ENCODE data around the gene FOXK2. TPM values are rescaled to one million over a fixed set of nuclear protein-coding genes. Genes with fewer than 3 reads are reported as not detected.
"Not testable (repeated sequence)": the region's sequence is repeated elsewhere in the genome, so short reads cannot be mapped to it uniquely, and the experiment has no call there.

Gene FOXK2
- total and polyA plus RNA-seq, 4 donors = 15.3 to 58.8 (median 35.8) TPM

GRCh38 chr17:82536512-82537201 lies 17.1 kb downstream of the FOXK2 start:
- WGBS, 2 donors = 9% methylated on average over 6 of the region's 6 CpGs
- peak overlapping the region; percentile 91 to 97 for H3K27ac ChIP-seq (ENCODE audit: low read depth in 1 of 2, low read length in 2 of 2)
- peak; percentile 78 for ATAC-seq (ENCODE audit: low FRiP score)
- no peak overlapping the region for H3K4me3 ChIP-seq (ENCODE audit: low read length in 2 of 2)
- intact Hi-C loops (cut with DNase I) = no loop called here
- DNase-seq = peak in 1 of 2 donors; percentile 66
- peaks cover 0 to 4% of the 10 kb centered on the region in 2 donors for H3K4me1 ChIP-seq (ENCODE audit: control insufficient read depth in 1 of 2, insufficient read depth in 2 of 2, low read length in 2 of 2)
- no peaks in the 10 kb centered on the region for H3K27me3 ChIP-seq (ENCODE audit: control insufficient read depth in 1 of 2, insufficient read depth in 2 of 2, low read length in 1 of 2)
- H3K36me3 ChIP-seq (ENCODE audit: control insufficient read depth in 1 of 2, insufficient read depth in 2 of 2, low read length in 1 of 2) = no peaks in the 10 kb centered on the region
- H3K9me3 ChIP-seq (ENCODE audit: control insufficient read depth, low read length) = no peaks in the 10 kb centered on the region

DNA sequence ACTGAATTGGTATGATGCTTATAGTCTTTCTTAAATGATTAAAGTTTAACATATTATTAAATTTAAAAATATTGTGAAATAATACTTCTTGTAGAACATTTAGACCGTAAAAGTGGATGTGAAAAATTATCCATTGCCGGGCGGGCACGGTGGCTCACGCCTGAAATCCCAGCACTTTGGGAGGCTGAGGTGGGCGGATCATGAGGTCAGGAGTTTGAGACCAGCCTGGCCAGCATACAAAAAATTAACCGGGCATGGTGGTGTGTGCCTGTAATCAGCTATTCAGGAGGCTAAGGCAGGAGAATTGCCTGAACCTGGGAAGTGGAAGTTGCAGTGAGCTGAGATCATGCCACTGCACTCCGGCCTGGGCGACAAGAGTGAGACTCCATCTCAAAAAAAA lies 17.7 kb downstream of the FOXK2 start:
- H3K4me3 ChIP-seq (ENCODE audit: low read length in 2 of 2); H3K9me3 ChIP-seq (ENCODE audit: control insufficient read depth, low read length); DNase-seq; intact Hi-C loops (cut with DNase I); ATAC-seq (ENCODE audit: low FRiP score); H3K27me3 ChIP-seq (ENCODE audit: control insufficient read depth in 1 of 2, insufficient read depth in 2 of 2, low read length in 1 of 2); H3K36me3 ChIP-seq (ENCODE audit: control insufficient read depth in 1 of 2, insufficient read depth in 2 of 2, low read length in 1 of 2); H3K4me1 ChIP-seq (ENCODE audit: control insufficient read depth in 1 of 2, insufficient read depth in 2 of 2, low read length in 2 of 2): not testable (repeated sequence)
- 53 to 58% methylated on average over 9 of the region's 9 CpGs for WGBS, 2 donors
- peak overlapping the region; percentile 91 to 97 for H3K27ac ChIP-seq (ENCODE audit: low read depth in 1 of 2, low read length in 2 of 2)

GRCh38 chr17:82539076-82539475 lies 19.5 kb downstream of the FOXK2 start:
- H3K9me3 ChIP-seq (ENCODE audit: control insufficient read depth, low read length); DNase-seq; ATAC-seq (ENCODE audit: low FRiP score); H3K27me3 ChIP-seq (ENCODE audit: control insufficient read depth in 1 of 2, insufficient read depth in 2 of 2, low read length in 1 of 2); intact Hi-C loops (cut with DNase I); H3K4me3 ChIP-seq (ENCODE audit: low read length in 2 of 2); H3K4me1 ChIP-seq (ENCODE audit: control insufficient read depth in 1 of 2, insufficient read depth in 2 of 2, low read length in 2 of 2); H3K36me3 ChIP-seq (ENCODE audit: control insufficient read depth in 1 of 2, insufficient read depth in 2 of 2, low read length in 1 of 2): not testable (repeated sequence)
- peak overlapping the region in 1 of 2 donors; percentile 19 for H3K27ac ChIP-seq (ENCODE audit: low read depth in 1 of 2, low read length in 2 of 2)
- 92 to 93% methylated on average over 18 of the region's 18 CpGs for WGBS, 2 donors

GRCh38 chr17:82542439-82542838 lies 22.9 kb downstream of the FOXK2 start:
- ATAC-seq (ENCODE audit: low FRiP score) = no peak
- intact Hi-C loops (cut with DNase I) = no loop called here
- H3K27me3 ChIP-seq (ENCODE audit: control insufficient read depth in 1 of 2, insufficient read depth in 2 of 2, low read length in 1 of 2) = no peaks in the 10 kb centered on the region
- peaks cover 2 to 4% of the 10 kb centered on the region in 2 donors for H3K4me1 ChIP-seq (ENCODE audit: control insufficient read depth in 1 of 2, insufficient read depth in 2 of 2, low read length in 2 of 2)
- no peak overlapping the region for H3K27ac ChIP-seq (ENCODE audit: low read depth in 1 of 2, low read length in 2 of 2)
- H3K4me3 ChIP-seq (ENCODE audit: low read length in 2 of 2) = no peak overlapping the region
- WGBS, 2 donors = 89 to 91% methylated on average over 5 of the region's 5 CpGs
- H3K36me3 ChIP-seq (ENCODE audit: control insufficient read depth in 1 of 2, insufficient read depth in 2 of 2, low read length in 1 of 2) = no peaks in the 10 kb centered on the region
- no peaks in the 10 kb centered on the region for H3K9me3 ChIP-seq (ENCODE audit: control insufficient read depth, low read length)
- DNase-seq = no peak

GRCh38 chr17:82544431-82545070 lies 25.0 kb downstream of the FOXK2 start:
- H3K4me3 ChIP-seq (ENCODE audit: low read length in 2 of 2) = peak overlapping the region; percentile 22 to 43
- peaks cover 0 to 2% of the 10 kb centered on the region in 2 donors for H3K4me1 ChIP-seq (ENCODE audit: control insufficient read depth in 1 of 2, insufficient read depth in 2 of 2, low read length in 2 of 2)
- ATAC-seq (ENCODE audit: low FRiP score) = peak; percentile 71
- H3K36me3 ChIP-seq (ENCODE audit: control insufficient read depth in 1 of 2, insufficient read depth in 2 of 2, low read length in 1 of 2) = no peaks in the 10 kb centered on the region
- intact Hi-C loops (cut with DNase I) = no loop called here
- no peak for DNase-seq
- 10 to 14% methylated on average over 16 of the region's 16 CpGs for WGBS, 2 donors
- peak overlapping the region in 1 of 2 donors; percentile 72 for H3K27ac ChIP-seq (ENCODE audit: low read depth in 1 of 2, low read length in 2 of 2)
- no peaks in the 10 kb centered on the region for H3K9me3 ChIP-seq (ENCODE audit: control insufficient read depth, low read length)
- H3K27me3 ChIP-seq (ENCODE audit: control insufficient read depth in 1 of 2, insufficient read depth in 2 of 2, low read length in 1 of 2) = no peaks in the 10 kb centered on the region

- DNase-seq = no peak
- peaks cover 0 to 2% of the 10 kb centered on the region in 2 donors for H3K4me1 ChIP-seq (ENCODE audit: control insufficient read depth in 1 of 2, insufficient read depth in 2 of 2, low read length in 2 of 2)
- intact Hi-C loops (cut with DNase I) = no loop called here
- H3K4me3 ChIP-seq (ENCODE audit: low read length in 2 of 2) = peak overlapping the region; percentile 6 to 22
- peak; percentile 86 for ATAC-seq (ENCODE audit: low FRiP score)
- H3K27ac ChIP-seq (ENCODE audit: low read depth in 1 of 2, low read length in 2 of 2) = peak overlapping the region in 1 of 2 donors; percentile 72
- 5 to 9% methylated on average over 8 of the region's 8 CpGs for WGBS, 2 donors
- H3K36me3 ChIP-seq (ENCODE audit: control insufficient read depth in 1 of 2, insufficient read depth in 2 of 2, low read length in 1 of 2) = no peaks in the 10 kb centered on the region
- no peaks in the 10 kb centered on the region for H3K9me3 ChIP-seq (ENCODE audit: control insufficient read depth, low read length)
- H3K27me3 ChIP-seq (ENCODE audit: control insufficient read depth in 1 of 2, insufficient read depth in 2 of 2, low read length in 1 of 2) = no peaks in the 10 kb centered on the region
These were observed 25.5 kb downstream of the FOXK2 start for GRCh38 chr17:82545071-82545462.

DNA sequence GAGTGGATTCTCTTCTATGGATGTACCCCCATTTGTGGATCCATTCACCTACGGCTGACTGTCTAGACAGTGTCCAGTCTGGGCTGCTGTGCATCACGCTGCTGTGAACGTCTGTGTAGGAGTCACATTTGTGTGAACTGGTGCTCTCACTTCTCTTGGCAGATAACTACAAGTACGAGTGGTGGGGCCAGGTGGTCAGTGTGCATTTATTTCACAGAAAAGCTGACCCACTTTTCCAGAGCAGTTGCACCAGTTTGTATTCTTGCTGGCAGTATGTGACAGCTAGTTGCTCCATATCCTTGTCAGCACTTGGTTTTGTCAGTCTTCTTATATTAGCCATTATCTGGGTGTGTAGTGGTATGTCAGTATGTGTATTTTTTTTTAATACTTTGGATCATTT lies 28.4 kb downstream of the FOXK2 start:
- Histone ChIP-seq H3K9me3 (ENCODE audit: control insufficient read depth, low read length) (no peaks in the 10 kb centered on the region), H3K4me3 (ENCODE audit: low read length in 2 of 2) (no peak overlapping the region), H3K4me1 (ENCODE audit: control insufficient read depth in 1 of 2, insufficient read depth in 2 of 2, low read length in 2 of 2) (peaks cover 0 to 4% of the 10 kb centered on the region in 2 donors), H3K36me3 (ENCODE audit: control insufficient read depth in 1 of 2, insufficient read depth in 2 of 2, low read length in 1 of 2) (no peaks in the 10 kb centered on the region), H3K27ac (ENCODE audit: low read depth in 1 of 2, low read length in 2 of 2) (no peak overlapping the region), H3K27me3 (ENCODE audit: control insufficient read depth in 1 of 2, insufficient read depth in 2 of 2, low read length in 1 of 2) (no peaks in the 10 kb centered on the region)
- 96 to 98% methylated on average over 4 of the region's 4 CpGs for WGBS, 2 donors
- no peak for ATAC-seq (ENCODE audit: low FRiP score)
- intact Hi-C loops (cut with DNase I) = no loop called here
- DNase-seq = no peak

GRCh38 chr17:82548681-82549303 lies 29.3 kb downstream of the FOXK2 start:
- Histone ChIP-seq H3K27ac (ENCODE audit: low read depth in 1 of 2, low read length in 2 of 2) (no peak overlapping the region), H3K9me3 (ENCODE audit: control insufficient read depth, low read length) (no peaks in the 10 kb centered on the region), H3K4me1 (ENCODE audit: control insufficient read depth in 1 of 2, insufficient read depth in 2 of 2, low read length in 2 of 2) (peaks cover 0 to 4% of the 10 kb centered on the region in 2 donors), H3K4me3 (ENCODE audit: low read length in 2 of 2) (no peak overlapping the region), H3K27me3 (ENCODE audit: control insufficient read depth in 1 of 2, insufficient read depth in 2 of 2, low read length in 1 of 2) (no peaks in the 10 kb centered on the region), H3K36me3 (ENCODE audit: control insufficient read depth in 1 of 2, insufficient read depth in 2 of 2, low read length in 1 of 2) (no peaks in the 10 kb centered on the region)
- intact Hi-C loops (cut with DNase I) = no loop called here
- ATAC-seq (ENCODE audit: low FRiP score) (no peak), DNase-seq (peak in 1 of 2 donors; percentile 78)
- WGBS, 2 donors = 69 to 70% methylated on average over 15 of the region's 15 CpGs
